GM08714 (cell line): ENCODE results near the gene BCDIN3D.

ENCODE experiments used
- H3K4me3 ChIP-seq: fragments of 200-500 bp; sonication (Bioruptor generic); 2 replicates; pipeline ENCODE4 v1.5.1; 2014; ENCODE audit warnings: mild to moderate bottlenecking, low read length, inconsistent platforms
- ZNF274 ChIP-seq: IDR thresholded peaks from 2 replicates; pipeline ENCODE4 v1.6.1; 2012; ENCODE audit warnings: mild to moderate bottlenecking, low read depth, low read length

Gene BCDIN3D

GRCh38 chr12:49853671-49854070 is 10.8 kb upstream of the BCDIN3D start:
- no peak overlapping the region for H3K4me3 ChIP-seq
- no peak for TF ChIP-seq ZNF274

GRCh38 chr12:49847161-49847560 is 4.3 kb upstream of the BCDIN3D start:
- TF ChIP-seq ZNF274, result no peak
- no peak overlapping the region for H3K4me3 ChIP-seq

- TF ChIP-seq ZNF274, result no peak
- H3K4me3 ChIP-seq, result no peak overlapping the region
Observed at GRCh38 chr12:49846032-49846431, 3.1 kb upstream of the BCDIN3D start.

- H3K4me3 ChIP-seq, result no peak overlapping the region
- no peak for TF ChIP-seq ZNF274
Observed at GRCh38 chr12:49843876-49844437, 1.1 kb upstream of the BCDIN3D start.

- TF ChIP-seq ZNF274, result no peak
Observed at GRCh38 chr12:49843411-49843810, 505 bp upstream of the BCDIN3D start.

GRCh38 chr12:49838973-49839633 is 3.8 kb downstream of the BCDIN3D start:
- no peak for TF ChIP-seq ZNF274
- H3K4me3 ChIP-seq, result no peak overlapping the region

More at GRCh38 chr12:49843411-49843810, 505 bp upstream of the BCDIN3D start:
- peak overlapping the region; percentile 81; the same call in 1 of the 2 replicates for H3K4me3 ChIP-seq

GRCh38 chr12:49832836-49833421 is 10.0 kb downstream of the BCDIN3D start:
- no peak for TF ChIP-seq ZNF274
- no peak overlapping the region for H3K4me3 ChIP-seq

- H3K4me3 ChIP-seq, result no peak overlapping the region
- TF ChIP-seq ZNF274, result no peak
Observed at GRCh38 chr12:49831717-49832116, 11.2 kb downstream of the BCDIN3D start.

GRCh38 chr12:49828133-49829091 is 14.5 kb downstream of the BCDIN3D start, which contains the start of gene NCKAP5L:
NCKAP5L (minus strand) TSS chr12:49828413; CDS start chr12:49804044, 24,369 bp downstream.
- peak within 1 kb of the TSS; percentile 60 for H3K4me3 ChIP-seq
- TF ChIP-seq ZNF274, result no peak

- peak overlapping the region; percentile 60 for H3K4me3 ChIP-seq
- TF ChIP-seq ZNF274, result no peak
Observed at GRCh38 chr12:49827401-49828099, 15.4 kb downstream of the BCDIN3D start.

GRCh38 chr12:49827051-49827400 is 15.9 kb downstream of the BCDIN3D start:
- TF ChIP-seq ZNF274, result no peak
- H3K4me3 ChIP-seq, result peak overlapping the region; percentile 60; the same call in 1 of the 2 replicates

- H3K4me3 ChIP-seq, result no peak overlapping the region
- no peak for TF ChIP-seq ZNF274
Observed at GRCh38 chr12:49825971-49826421, 16.9 kb downstream of the BCDIN3D start.

- TF ChIP-seq ZNF274, result no peak
- H3K4me3 ChIP-seq, result no peak overlapping the region
Observed at GRCh38 chr12:49825360-49825970, 17.4 kb downstream of the BCDIN3D start.
